GM12878 (cell line): ENCODE measurements around the gene PCDHB16. TPM values are rescaled to one million over a fixed set of nuclear protein-coding genes. Genes with fewer than 3 reads are reported as not detected.

ENCODE experiments used
- ATAC-seq: fragments of 200-7000 bp; cut with Tn5 transposase; 3 replicates; pipeline ENCODE4 v1.9.1; 2020; ENCODE audit warnings: mild to moderate bottlenecking, moderate library complexity
- BruUV-seq: library from RNA; stranded (reverse); fragments of 400-500 nt; replicated peaks from 2 replicates; lab custom pipeline; 2021; lab: Mats Ljungman, UMichigan
- CTCF ChIA-PET: fragments of 300-600 bp; sonication (Branson Sonifier 250); formaldehyde crosslinking; extraction: SDS; loops from one replicate; lab custom pipeline; 2021; ENCODE audit warnings: inconsistent platforms; lab: Yijun Ruan, JAX
- POLR2A ChIA-PET: fragments of 350-600 bp; formaldehyde crosslinking; extraction: SDS; loops from one replicate; lab custom pipeline; 2021; ENCODE audit warnings: inconsistent platforms; lab: Charles Lee
- RAD21 ChIA-PET: fragments of 300-600 bp; sonication (Branson Sonifier 250); formaldehyde crosslinking; loops from one replicate; lab custom pipeline; 2023; ENCODE audit warnings: antibody characterized with exemption; ENCODE audit not compliant: unreplicated experiment; lab: Charles Lee
- SMC1A ChIA-PET: fragments of 300-600 bp; sonication (Branson Sonifier 250); formaldehyde crosslinking; loops from one replicate; lab custom pipeline; 2023; ENCODE audit not compliant: unreplicated experiment, uncharacterized antibody; lab: Charles Lee
- DNase-seq: peaks from one replicate; pipeline ENCODE4 v3.0.0-alpha.2; 2011; ENCODE audit warnings: low read depth, low spot score
- FAIRE-seq: peaks from 3 replicates; lab custom pipeline; 2011; peaks lifted over from hg19 to GRCh38; lab: Jason Lieb, UNC
- H2AFZ ChIP-seq: 2 replicates; pipeline ENCODE4 v1.6.0; 2011; ENCODE audit warnings: low read depth, low read length, control low read depth; ENCODE audit not compliant: control insufficient read depth
- H3K27ac ChIP-seq: 2 replicates; pipeline ENCODE4 v1.5.1; 2011; ENCODE audit warnings: control low read depth; ENCODE audit not compliant: control insufficient read depth, insufficient read depth
- H3K27me3 ChIP-seq, 2 experiments: replicated peaks in 1 of 2; 2 replicates each; pipeline versions ENCODE4 v1.6.0 to v1.6.1; 2011; ENCODE audit warnings: low read length in 1 of 2; ENCODE audit not compliant: control insufficient read depth in 2 of 2, insufficient read depth in 2 of 2
- H3K36me3 ChIP-seq, 2 experiments: 2 replicates each; pipeline ENCODE4 v1.5.1; 2011; ENCODE audit warnings: low read length in 1 of 2; ENCODE audit not compliant: control insufficient read depth in 2 of 2, insufficient read depth in 2 of 2
- H3K4me1 ChIP-seq: 2 replicates; pipeline ENCODE4 v1.6.1; 2011; ENCODE audit warnings: mild to moderate bottlenecking, low read length, moderate library complexity, mixed read lengths; ENCODE audit not compliant: control insufficient read depth, insufficient read depth
- H3K4me2 ChIP-seq: 2 replicates; pipeline ENCODE4 v1.6.0; 2011; ENCODE audit warnings: control low read depth; ENCODE audit not compliant: control insufficient read depth, insufficient read depth
- H3K4me3 ChIP-seq: fragments of 200-600 bp; sonication (generic); 2 replicates; pipeline ENCODE4 v1.5.1; 2016
- H3K79me2 ChIP-seq: 2 replicates; pipeline ENCODE4 v1.6.0; 2011; ENCODE audit warnings: low read length; ENCODE audit not compliant: control insufficient read depth, insufficient read depth
- H3K9ac ChIP-seq: 2 replicates; pipeline ENCODE4 v1.8.0; 2011; ENCODE audit warnings: low read length, control low read depth, mixed read lengths; ENCODE audit not compliant: control insufficient read depth, insufficient read depth
- H3K9me3 ChIP-seq: replicated peaks from 3 replicates; pipeline ENCODE4 v1.5.1; 2011; ENCODE audit warnings: mild to moderate bottlenecking, low read length; ENCODE audit not compliant: control insufficient read depth, insufficient read depth
- H4K20me1 ChIP-seq: 2 replicates; pipeline ENCODE4 v1.6.0; 2011; ENCODE audit not compliant: control insufficient read depth, insufficient read depth
- GABPA ChIP-seq: IDR thresholded peaks from 2 replicates; pipeline ENCODE4 v1.6.1; 2014; ENCODE audit warnings: antibody characterized with exemption, low read depth, mild to moderate bottlenecking, inconsistent platforms
- MEF2B ChIP-seq: fragments of 450-650 bp; IDR thresholded peaks from 2 replicates; pipeline ENCODE4 v1.6.1; 2018; ENCODE audit warnings: mild to moderate bottlenecking, moderate library complexity; ENCODE audit not compliant: partially characterized antibody, poor library complexity, severe bottlenecking
- PML ChIP-seq: IDR thresholded peaks from 2 replicates; pipeline ENCODE4 v1.6.1; 2012; ENCODE audit warnings: low read length, inconsistent platforms
- RAD21 ChIP-seq: IDR thresholded peaks from 2 replicates; pipeline ENCODE4 v1.6.1; 2011; ENCODE audit warnings: mild to moderate bottlenecking, low read depth, low read length, moderate library complexity; ENCODE audit not compliant: insufficient read depth
- RBBP5 ChIP-seq: fragments of 200-600 bp; sonication (generic); conservative IDR thresholded peaks from 2 replicates; pipeline ENCODE4 v1.6.1; 2016
- SMAD1 ChIP-seq: fragments of 450-650 bp; IDR thresholded peaks from 2 replicates; pipeline ENCODE4 v1.6.1; 2018; ENCODE audit warnings: mild to moderate bottlenecking, low read depth; ENCODE audit not compliant: partially characterized antibody
- SREBF1 ChIP-seq: IDR thresholded peaks from 2 replicates; pipeline ENCODE4 v1.6.1; 2012; ENCODE audit warnings: mild to moderate bottlenecking, low read length
- TCF3 ChIP-seq: IDR thresholded peaks from 2 replicates; pipeline ENCODE4 v1.6.1; 2012; ENCODE audit warnings: low read depth, mild to moderate bottlenecking, low read length, borderline replicate concordance; ENCODE audit not compliant: insufficient read depth
- TCF7 ChIP-seq: IDR thresholded peaks from 2 replicates; pipeline ENCODE4 v1.6.1; 2014; ENCODE audit warnings: antibody characterized with exemption, borderline replicate concordance
- YY1 ChIP-seq: IDR thresholded peaks from 2 replicates; pipeline ENCODE4 v1.6.1; 2011; ENCODE audit warnings: low read depth, mild to moderate bottlenecking, low read length
- WGBS: methylation state at CpG from one replicate; pipeline ENCODE4 v1.1.6; 2016; ENCODE audit warnings: low lambda C conversion rate; ENCODE audit not compliant: insufficient replicate concordance, insufficient coverage; ENCODE audit errors: missing lambda C conversion rate; 5-methylcytosine and 5-hydroxymethylcytosine counted together
- in situ Hi-C: fragments of 300-500 bp; cut with MboI; formaldehyde crosslinking; loops from 9 replicates; pipeline ENCODE4 v1.14.3; 2018; ENCODE audit warnings: mixed read lengths
- intact Hi-C: fragments of 100-400 bp; cut with micrococcal nuclease; formaldehyde crosslinking; loops from one replicate; pipeline ENCODE4 v1.14.2; 2022; ENCODE audit not compliant: unreplicated experiment
- polyA plus RNA-seq, 11 experiments: library from polyadenylated mRNA; depleted of rRNA in 4 of 11; unstranded in 6 of 11; stranded (reverse) in 5 of 11; fragments of >200 nt; fragmentation: Nextera tagmentation in 4 of 11; fragmentation: Illumina TruSeq in 1 of 11; extraction: Ambion mirVana in 4 of 11; extraction: Trizol in 1 of 11; gene quantifications; 1 replicate in 1 of 11; 2 replicates in 10 of 11; pipeline versions ENCODE4 v1.2.1 to v1.2.3, GENCODE V29; 2011 to 2016; ENCODE audit warnings: inconsistent platforms in 2 of 11, missing spikeins in 2 of 11, low read depth in 1 of 11
- total RNA-seq, 4 experiments: library from RNA; depleted of rRNA in 3 of 4; stranded (reverse); fragments of >200 nt in 3 of 4; fragmentation: Illumina TruSeq in 1 of 4; extraction: Trizol in 1 of 4; gene quantifications; 2 replicates each; pipeline versions ENCODE4 v1.2.1 to v1.2.3, GENCODE V29; 2013 to 2021

Gene PCDHB16
- total and polyA plus RNA-seq, 10 of the 15 experiments (the other 5 are each of a cell fraction or from before 2014, with no cell fraction given) = 0.01 TPM; not detected in 9

- ChIA-PET SMC1A (no interaction called here), CTCF (interaction anchor here (0.6 to 1.7 kb wide), 2 partner anchors 148 to 414 kb away, joined by 4 read pairs; no protein-coding TSS in a partner anchor), POLR2A (no interaction called here), RAD21 (no interaction called here)
- TF ChIP-seq SREBF1 (no peak), PML (no peak), MEF2B (no peak), RAD21 (no peak), RBBP5 (no peak), GABPA (no peak), TCF3 (no peak), SMAD1 (no peak), TCF7 (no peak), YY1 (no peak)
- 43% methylated on average over 33 of the region's 33 CpGs for WGBS
- H3K4me1 ChIP-seq = no peaks in the 10 kb centered on the region
- H4K20me1 ChIP-seq = no peaks in the 10 kb centered on the region
- ATAC-seq = no peak
- DNase-seq = no peak
- no TSS peak for BruUV-seq
- no peak overlapping the region for H3K4me2 ChIP-seq
- no peak for FAIRE-seq
- H3K9ac ChIP-seq = no peak overlapping the region
- H2AFZ ChIP-seq = no peak overlapping the region
- H3K79me2 ChIP-seq = no peaks in the 10 kb centered on the region
- no peaks in the 10 kb centered on the region for H3K36me3 ChIP-seq
- H3K27ac ChIP-seq = no peak overlapping the region
- no peaks in the 10 kb centered on the region for H3K27me3 ChIP-seq
- no peaks in the 10 kb centered on the region; the same call in 1 of the 3 replicates for H3K9me3 ChIP-seq
- intact Hi-C loops (no loop called here), in situ Hi-C loops (no loop called here)
- H3K4me3 ChIP-seq = no peak overlapping the region
These were observed 31.8 kb upstream of the PCDHB16 start for GRCh38 chr5:141150224-141150992.
